ENCODE measurements around the gene CLIC4. TPM values are rescaled to one million over a fixed set of nuclear protein-coding genes. Genes with fewer than 3 reads are reported as not detected.

CLIC4 gene
- total and polyA plus RNA-seq, 10 of the 15 experiments (the other 5 are each of a cell fraction or from before 2014, with no cell fraction given): 20.4 to 107 (median 69.6) TPM

GRCh38 chr1:24875257-24875656 is 130.0 kb downstream of the CLIC4 start:
- Histone ChIP-seq H3K27me3 (replicated peaks in 1 of 2; ENCODE audit: control insufficient read depth in 2 of 2, insufficient read depth in 2 of 2, low read length in 1 of 2) (no peaks in the 10 kb centered on the region; a peak in 2 of 4 replicates), H3K9ac (ENCODE audit: control insufficient read depth, insufficient read depth, low read length) (no peak overlapping the region), H3K36me3 (ENCODE audit: control insufficient read depth in 2 of 2, insufficient read depth in 2 of 2, low read length in 1 of 2) (no peaks in the 10 kb centered on the region), H3K4me1 (ENCODE audit: control insufficient read depth, insufficient read depth, low read length) (peaks cover 7% of the 10 kb centered on the region), H3K27ac (ENCODE audit: control insufficient read depth, insufficient read depth) (no peak overlapping the region), H3K4me3 (no peak overlapping the region), H2AFZ (ENCODE audit: control insufficient read depth, low read depth, low read length) (no peak overlapping the region), H4K20me1 (ENCODE audit: control insufficient read depth, insufficient read depth) (no peaks in the 10 kb centered on the region), H3K9me3 (replicated peaks; ENCODE audit: control insufficient read depth, insufficient read depth, low read length) (peaks cover 2% of the 10 kb centered on the region; the same call in 2 of the 3 replicates), H3K79me2 (ENCODE audit: control insufficient read depth, insufficient read depth, low read length) (no peaks in the 10 kb centered on the region), H3K4me2 (ENCODE audit: control insufficient read depth, insufficient read depth) (no peak overlapping the region)
- DNase-seq (ENCODE audit: low read depth, low spot score): no peak
- no TSS peak for BruUV-seq (replicated peaks)
- intact Hi-C loops (cut with micrococcal nuclease; ENCODE audit: unreplicated experiment) (no loop called here), in situ Hi-C loops (cut with MboI) (no loop called here)
- 36% methylated on average over 8 of the region's 8 CpGs for WGBS (ENCODE audit: insufficient coverage, insufficient replicate concordance, low lambda C conversion rate, missing lambda C conversion rate)
- RAD21 ChIA-PET (ENCODE audit: unreplicated experiment): no interaction called here
- POLR2A ChIA-PET: interaction anchor here (0.6 kb wide), 1 partner anchor 25 kb away, joined by 5 read pairs; no protein-coding TSS in a partner anchor
- CTCF ChIA-PET: interaction anchor here (0.6 to 1.8 kb wide), 4 partner anchors 23 to 309 kb away, joined by 3 read pairs; no protein-coding TSS in a partner anchor
- no peak for ATAC-seq
- SMC1A ChIA-PET (ENCODE audit: uncharacterized antibody, unreplicated experiment): interaction anchor here (1.0 kb wide), 1 partner anchor 16 kb away, joined by 4 read pairs; no protein-coding TSS in a partner anchor
- no peak for FAIRE-seq
- no peak for TF ChIP-seq ZBTB4 (CRISPR knock-in tag; IDR thresholded peaks at IDR 0.05)
- no peak for TF ChIP-seq ZNF384 (IDR thresholded peaks at IDR 0.05; ENCODE audit: borderline replicate concordance, low read depth, low read length)
- no peak for TF ChIP-seq ATF3 (IDR thresholded peaks at IDR 0.05; ENCODE audit: borderline replicate concordance, extremely low read depth, low read depth, low read length)
- TF ChIP-seq BCLAF1 (IDR thresholded peaks at IDR 0.05): no peak
- no peak for TF ChIP-seq ZBTB40 (IDR thresholded peaks at IDR 0.05; ENCODE audit: borderline replicate concordance)
- no peak for TF ChIP-seq SMAD1 (IDR thresholded peaks at IDR 0.05; ENCODE audit: low read depth, partially characterized antibody)
- TF ChIP-seq NRF1 (conservative IDR thresholded peaks at IDR 0.05; ENCODE audit: low read depth, low read length): no peak
- no peak for TF ChIP-seq HDAC2 (IDR thresholded peaks at IDR 0.05)
- TF ChIP-seq ESRRA (IDR thresholded peaks at IDR 0.05; ENCODE audit: low read length): no peak
- no peak for TF ChIP-seq ATF2 (IDR thresholded peaks at IDR 0.05; ENCODE audit: low read length)
- TF ChIP-seq ATF7 (IDR thresholded peaks at IDR 0.05; ENCODE audit: low read depth): no peak
- no peak for TF ChIP-seq WRNIP1 (IDR thresholded peaks at IDR 0.05; ENCODE audit: borderline replicate concordance, low read depth, low read length)
